HEK293 (cell line): ENCODE data around the gene ABCF2.
A peak's percentile ranks its signal among the peaks of the same experiment; 100 is the strongest.

Experiments used
- CTCF ChIA-PET: fragments of 350-600 bp; formaldehyde crosslinking; extraction: SDS; loops from one replicate; lab custom pipeline; 2021; ENCODE audit warnings: antibody characterized with exemption; lab: Yijun Ruan, JAX
- POLR2A ChIA-PET: fragments of 300-600 bp; formaldehyde crosslinking; extraction: SDS; loops from one replicate; lab custom pipeline; 2020; ENCODE audit warnings: antibody characterized with exemption, inconsistent platforms; lab: Yijun Ruan, JAX
- H3K27ac ChIP-seq: fragments of 200-500 bp; sonication (Bioruptor generic); 2 replicates; pipeline ENCODE4 v1.5.1; 2014; ENCODE audit warnings: low read depth, low read length, control low read depth, inconsistent platforms; ENCODE audit errors: extremely low read depth
- H3K36me3 ChIP-seq, 2 experiments: fragments of 200-500 bp in 1 of 2; sonication (Bioruptor generic) in 1 of 2; 1 replicate in 1 of 2; 2 replicates in 1 of 2; pipeline ENCODE4 v1.5.1; 2014 to 2017; ENCODE audit warnings: inconsistent platforms in 2 of 2, low read length in 2 of 2; ENCODE audit not compliant: control insufficient read depth in 2 of 2, insufficient read depth in 1 of 2
- H3K4me1 ChIP-seq: fragments of 200-500 bp; sonication (Bioruptor generic); 2 replicates; pipeline ENCODE4 v1.5.1; 2014; ENCODE audit warnings: mild to moderate bottlenecking, low read length, inconsistent platforms; ENCODE audit not compliant: control insufficient read depth, insufficient read depth
- H3K4me3 ChIP-seq: 2 replicates; pipeline ENCODE4 v1.5.1; 2011; ENCODE audit warnings: low read depth, mild to moderate bottlenecking, control low read depth, low read length, moderate library complexity
- H3K9me3 ChIP-seq: fragments of 200-500 bp; sonication (Bioruptor generic); 2 replicates; pipeline ENCODE4 v1.5.1; 2014; ENCODE audit warnings: low read depth, low read length, inconsistent platforms; ENCODE audit not compliant: control insufficient read depth, insufficient read depth
- EGR2 ChIP-seq: fragments of 450-650 bp; formaldehyde crosslinking; IDR thresholded peaks from 2 replicates; pipeline ENCODE4 v1.5.1; 2016; ENCODE audit warnings: low read depth, missing biosample characterization, missing genetic modification characterization
- TRIM28 ChIP-seq: IDR thresholded peaks from 2 replicates; pipeline ENCODE4 v1.6.1; 2011; ENCODE audit warnings: low read length, control low read depth, borderline replicate concordance
- ZFHX2 ChIP-seq: fragments of 450-650 bp; formaldehyde crosslinking; conservative IDR thresholded peaks from 2 replicates; pipeline ENCODE4 v1.5.1; 2016; ENCODE audit warnings: missing biosample characterization, missing genetic modification characterization
- ZNF157 ChIP-seq: fragments of 450-650 bp; formaldehyde crosslinking; IDR thresholded peaks from 2 replicates; pipeline ENCODE4 v1.5.1; 2016; ENCODE audit warnings: missing biosample characterization, missing genetic modification characterization
- ZNF221 ChIP-seq: fragments of 450-650 bp; formaldehyde crosslinking; IDR thresholded peaks from 2 replicates; pipeline ENCODE4 v1.5.1; 2017; ENCODE audit warnings: missing biosample characterization, missing genetic modification characterization, borderline replicate concordance
- ZNF404 ChIP-seq: fragments of 450-650 bp; formaldehyde crosslinking; IDR thresholded peaks from 2 replicates; pipeline ENCODE4 v1.5.1; 2017; ENCODE audit warnings: missing biosample characterization, missing genetic modification characterization
- ZNF48 ChIP-seq: fragments of 450-650 bp; formaldehyde crosslinking; IDR thresholded peaks from 2 replicates; pipeline ENCODE4 v1.5.1; 2016; ENCODE audit warnings: missing biosample characterization, missing genetic modification characterization
- ZNF596 ChIP-seq: fragments of 450-650 bp; IDR thresholded peaks from 2 replicates; pipeline ENCODE4 v1.5.0; 2018; ENCODE audit warnings: missing biosample characterization, mild to moderate bottlenecking, missing genetic modification characterization, moderate library complexity
- ZNF707 ChIP-seq: fragments of 450-650 bp; formaldehyde crosslinking; IDR thresholded peaks from 2 replicates; pipeline ENCODE4 v1.5.1; 2016; ENCODE audit warnings: missing biosample characterization, missing genetic modification characterization
- ZNF837 ChIP-seq: fragments of 450-650 bp; formaldehyde crosslinking; IDR thresholded peaks from 2 replicates; pipeline ENCODE4 v1.5.1; 2016; ENCODE audit warnings: missing biosample characterization, missing genetic modification characterization
- ZNF843 ChIP-seq: fragments of 450-650 bp; formaldehyde crosslinking; IDR thresholded peaks from 2 replicates; pipeline ENCODE4 v1.5.1; 2016; ENCODE audit warnings: missing biosample characterization, missing genetic modification characterization
- ZSCAN18 ChIP-seq: fragments of 450-650 bp; formaldehyde crosslinking; IDR thresholded peaks from 2 replicates; pipeline ENCODE4 v1.5.1; 2016; ENCODE audit warnings: missing biosample characterization, missing genetic modification characterization
- TF ChIP-seq, protein P1 (sequence below): fragments of 450-650 bp; formaldehyde crosslinking; conservative IDR thresholded peaks from 2 replicates; pipeline ENCODE4 v1.5.1; 2016; ENCODE audit warnings: low read depth, missing biosample characterization, missing genetic modification characterization
- TF ChIP-seq, protein P2 (sequence below): fragments of 450-650 bp; formaldehyde crosslinking; IDR thresholded peaks from 2 replicates; pipeline ENCODE4 v1.5.1; 2016; ENCODE audit warnings: missing biosample characterization, missing genetic modification characterization
- TF ChIP-seq, protein P3 (sequence below): fragments of 450-650 bp; IDR thresholded peaks from 2 replicates; pipeline ENCODE4 v1.5.1; 2018; ENCODE audit warnings: missing biosample characterization, mild to moderate bottlenecking, missing genetic modification characterization
- TF ChIP-seq, protein P4 (sequence below): fragments of 450-650 bp; formaldehyde crosslinking; IDR thresholded peaks from 2 replicates; pipeline ENCODE4 v1.5.1; 2016; ENCODE audit warnings: missing biosample characterization, missing genetic modification characterization, low read depth
- TF ChIP-seq, protein P5 (sequence below): IDR thresholded peaks from 2 replicates; pipeline ENCODE4 v1.6.1; 2011; ENCODE audit warnings: mild to moderate bottlenecking, low read depth, low read length, borderline replicate concordance

ABCF2 gene

DNA sequence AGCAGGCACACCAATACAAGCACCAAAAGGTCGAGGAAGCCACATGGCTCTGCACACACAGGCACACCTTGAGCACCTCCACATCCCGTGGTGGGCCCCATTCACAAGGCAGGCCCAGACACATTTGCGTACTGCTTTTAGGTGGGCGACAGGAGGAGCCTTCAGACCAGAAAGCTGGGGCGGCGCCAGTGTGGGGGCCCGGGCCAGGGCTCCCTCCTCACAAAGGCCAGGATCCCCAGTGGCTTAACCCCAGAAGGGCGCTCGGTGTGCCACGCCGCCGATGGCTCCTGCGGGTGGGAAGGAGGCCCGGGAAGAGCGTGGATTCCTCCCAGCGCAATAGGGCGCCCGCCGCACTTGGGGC, 24.3 kb upstream of the ABCF2 start (continued):
- TF ChIP-seq, protein P1, sequence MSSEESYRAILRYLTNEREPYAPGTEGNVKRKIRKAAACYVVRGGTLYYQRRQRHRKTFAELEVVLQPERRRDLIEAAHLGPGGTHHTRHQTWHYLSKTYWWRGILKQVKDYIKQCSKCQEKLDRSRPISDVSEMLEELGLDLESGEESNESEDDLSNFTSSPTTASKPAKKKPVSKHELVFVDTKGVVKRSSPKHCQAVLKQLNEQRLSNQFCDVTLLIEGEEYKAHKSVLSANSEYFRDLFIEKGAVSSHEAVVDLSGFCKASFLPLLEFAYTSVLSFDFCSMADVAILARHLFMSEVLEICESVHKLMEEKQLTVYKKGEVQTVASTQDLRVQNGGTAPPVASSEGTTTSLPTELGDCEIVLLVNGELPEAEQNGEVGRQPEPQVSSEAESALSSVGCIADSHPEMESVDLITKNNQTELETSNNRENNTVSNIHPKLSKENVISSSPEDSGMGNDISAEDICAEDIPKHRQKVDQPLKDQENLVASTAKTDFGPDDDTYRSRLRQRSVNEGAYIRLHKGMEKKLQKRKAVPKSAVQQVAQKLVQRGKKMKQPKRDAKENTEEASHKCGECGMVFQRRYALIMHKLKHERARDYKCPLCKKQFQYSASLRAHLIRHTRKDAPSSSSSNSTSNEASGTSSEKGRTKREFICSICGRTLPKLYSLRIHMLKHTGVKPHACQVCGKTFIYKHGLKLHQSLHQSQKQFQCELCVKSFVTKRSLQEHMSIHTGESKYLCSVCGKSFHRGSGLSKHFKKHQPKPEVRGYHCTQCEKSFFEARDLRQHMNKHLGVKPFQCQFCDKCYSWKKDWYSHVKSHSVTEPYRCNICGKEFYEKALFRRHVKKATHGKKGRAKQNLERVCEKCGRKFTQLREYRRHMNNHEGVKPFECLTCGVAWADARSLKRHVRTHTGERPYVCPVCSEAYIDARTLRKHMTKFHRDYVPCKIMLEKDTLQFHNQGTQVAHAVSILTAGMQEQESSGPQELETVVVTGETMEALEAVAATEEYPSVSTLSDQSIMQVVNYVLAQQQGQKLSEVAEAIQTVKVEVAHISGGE (tag by site-specific recombination) = no peak
- TF ChIP-seq, protein P2, sequence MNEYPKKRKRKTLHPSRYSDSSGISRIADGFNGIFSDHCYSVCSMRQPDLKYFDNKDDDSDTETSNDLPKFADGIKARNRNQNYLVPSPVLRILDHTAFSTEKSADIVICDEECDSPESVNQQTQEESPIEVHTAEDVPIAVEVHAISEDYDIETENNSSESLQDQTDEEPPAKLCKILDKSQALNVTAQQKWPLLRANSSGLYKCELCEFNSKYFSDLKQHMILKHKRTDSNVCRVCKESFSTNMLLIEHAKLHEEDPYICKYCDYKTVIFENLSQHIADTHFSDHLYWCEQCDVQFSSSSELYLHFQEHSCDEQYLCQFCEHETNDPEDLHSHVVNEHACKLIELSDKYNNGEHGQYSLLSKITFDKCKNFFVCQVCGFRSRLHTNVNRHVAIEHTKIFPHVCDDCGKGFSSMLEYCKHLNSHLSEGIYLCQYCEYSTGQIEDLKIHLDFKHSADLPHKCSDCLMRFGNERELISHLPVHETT = no peak
- TF ChIP-seq, protein P3, sequence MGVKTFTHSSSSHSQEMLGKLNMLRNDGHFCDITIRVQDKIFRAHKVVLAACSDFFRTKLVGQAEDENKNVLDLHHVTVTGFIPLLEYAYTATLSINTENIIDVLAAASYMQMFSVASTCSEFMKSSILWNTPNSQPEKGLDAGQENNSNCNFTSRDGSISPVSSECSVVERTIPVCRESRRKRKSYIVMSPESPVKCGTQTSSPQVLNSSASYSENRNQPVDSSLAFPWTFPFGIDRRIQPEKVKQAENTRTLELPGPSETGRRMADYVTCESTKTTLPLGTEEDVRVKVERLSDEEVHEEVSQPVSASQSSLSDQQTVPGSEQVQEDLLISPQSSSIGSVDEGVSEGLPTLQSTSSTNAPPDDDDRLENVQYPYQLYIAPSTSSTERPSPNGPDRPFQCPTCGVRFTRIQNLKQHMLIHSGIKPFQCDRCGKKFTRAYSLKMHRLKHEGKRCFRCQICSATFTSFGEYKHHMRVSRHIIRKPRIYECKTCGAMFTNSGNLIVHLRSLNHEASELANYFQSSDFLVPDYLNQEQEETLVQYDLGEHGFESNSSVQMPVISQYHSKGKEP (tag by site-specific recombination) = no peak
- TF ChIP-seq ZNF837 = no peak
- TF ChIP-seq, protein P4, sequence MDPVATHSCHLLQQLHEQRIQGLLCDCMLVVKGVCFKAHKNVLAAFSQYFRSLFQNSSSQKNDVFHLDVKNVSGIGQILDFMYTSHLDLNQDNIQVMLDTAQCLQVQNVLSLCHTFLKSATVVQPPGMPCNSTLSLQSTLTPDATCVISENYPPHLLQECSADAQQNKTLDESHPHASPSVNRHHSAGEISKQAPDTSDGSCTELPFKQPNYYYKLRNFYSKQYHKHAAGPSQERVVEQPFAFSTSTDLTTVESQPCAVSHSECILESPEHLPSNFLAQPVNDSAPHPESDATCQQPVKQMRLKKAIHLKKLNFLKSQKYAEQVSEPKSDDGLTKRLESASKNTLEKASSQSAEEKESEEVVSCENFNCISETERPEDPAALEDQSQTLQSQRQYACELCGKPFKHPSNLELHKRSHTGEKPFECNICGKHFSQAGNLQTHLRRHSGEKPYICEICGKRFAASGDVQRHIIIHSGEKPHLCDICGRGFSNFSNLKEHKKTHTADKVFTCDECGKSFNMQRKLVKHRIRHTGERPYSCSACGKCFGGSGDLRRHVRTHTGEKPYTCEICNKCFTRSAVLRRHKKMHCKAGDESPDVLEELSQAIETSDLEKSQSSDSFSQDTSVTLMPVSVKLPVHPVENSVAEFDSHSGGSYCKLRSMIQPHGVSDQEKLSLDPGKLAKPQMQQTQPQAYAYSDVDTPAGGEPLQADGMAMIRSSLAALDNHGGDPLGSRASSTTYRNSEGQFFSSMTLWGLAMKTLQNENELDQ (tag by site-specific recombination) = no peak
- TF ChIP-seq ZNF157 (tag by site-specific recombination) = no peak
- TF ChIP-seq ZNF404 (tag by site-specific recombination) = no peak
- TF ChIP-seq, protein P5, sequence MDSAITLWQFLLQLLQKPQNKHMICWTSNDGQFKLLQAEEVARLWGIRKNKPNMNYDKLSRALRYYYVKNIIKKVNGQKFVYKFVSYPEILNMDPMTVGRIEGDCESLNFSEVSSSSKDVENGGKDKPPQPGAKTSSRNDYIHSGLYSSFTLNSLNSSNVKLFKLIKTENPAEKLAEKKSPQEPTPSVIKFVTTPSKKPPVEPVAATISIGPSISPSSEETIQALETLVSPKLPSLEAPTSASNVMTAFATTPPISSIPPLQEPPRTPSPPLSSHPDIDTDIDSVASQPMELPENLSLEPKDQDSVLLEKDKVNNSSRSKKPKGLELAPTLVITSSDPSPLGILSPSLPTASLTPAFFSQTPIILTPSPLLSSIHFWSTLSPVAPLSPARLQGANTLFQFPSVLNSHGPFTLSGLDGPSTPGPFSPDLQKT = no peak

DNA sequence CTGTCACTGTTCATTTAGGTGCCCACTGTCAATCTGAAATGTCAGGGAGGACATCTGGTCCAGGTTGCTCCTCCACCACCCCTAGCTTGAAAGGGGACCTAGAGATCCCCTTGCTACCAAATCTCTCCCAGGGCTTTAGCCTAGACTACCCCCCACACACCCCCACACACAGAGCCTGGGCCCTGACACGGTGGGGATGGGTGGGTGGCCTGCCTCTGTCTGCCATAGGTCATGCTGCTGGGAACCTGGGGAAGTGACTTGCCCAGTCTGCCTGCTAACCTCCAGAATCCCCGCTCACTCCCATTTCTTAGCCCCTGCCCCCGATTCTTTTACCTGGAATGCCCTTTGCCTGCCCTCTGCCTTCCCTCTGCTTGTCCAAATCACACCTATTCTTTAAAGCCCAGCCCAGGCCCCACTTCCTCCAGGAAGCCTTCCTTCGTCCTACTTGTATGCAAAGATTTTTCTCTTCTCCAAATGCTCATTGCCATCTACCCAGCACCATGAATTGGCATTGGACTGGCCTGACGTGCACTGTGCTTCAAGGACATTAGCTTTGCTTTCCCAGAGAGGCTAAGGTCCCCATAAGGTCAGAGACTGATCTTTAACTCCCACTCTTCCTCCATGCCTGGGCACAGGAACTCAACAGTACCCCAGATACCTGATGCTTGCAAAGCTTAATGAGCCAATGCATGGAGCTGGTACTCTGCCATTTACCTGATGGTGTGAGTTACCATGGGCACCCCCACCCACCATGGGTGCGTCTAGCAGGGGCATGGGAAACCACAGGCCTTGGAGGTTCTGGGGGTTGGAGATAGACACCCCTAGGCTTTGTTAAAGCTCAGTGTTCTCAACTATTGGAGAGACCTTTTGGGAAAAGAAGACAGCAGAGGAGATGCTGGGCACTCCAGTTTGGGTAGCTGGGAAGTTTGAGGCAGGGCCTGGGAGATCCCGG, 23.5 kb upstream of the ABCF2 start:
- H3K27ac ChIP-seq = no peak overlapping the region
- POLR2A ChIA-PET = interaction anchor here (0.6 to 1.4 kb wide), 5 partner anchors 9 to 1367 kb away, joined by 3 to 4 read pairs (median 4); partner anchors contain the start of gene ABCF2
- TF ChIP-seq ZNF48 (tag by site-specific recombination) (no peak), ZFHX2 (tag by site-specific recombination) (peak; percentile 39), ZNF707 (tag by site-specific recombination) (no peak), ZNF221 (no peak), ZNF843 (tag by site-specific recombination) (no peak), ZSCAN18 (no peak), TRIM28 (no peak), EGR2 (tag by site-specific recombination) (peak; percentile 53), ZNF596 (tag by site-specific recombination) (no peak)
- TF ChIP-seq, protein P1 (tag by site-specific recombination) = no peak

More for the DNA sequence above, 23.5 kb upstream of the ABCF2 start:
- peaks cover 3% of the 10 kb centered on the region; the same call in 1 of the 2 replicates for H3K4me1 ChIP-seq
- no peak overlapping the region for H3K4me3 ChIP-seq
- H3K9me3 ChIP-seq = no peaks in the 10 kb centered on the region
- H3K36me3 ChIP-seq = no peaks in the 10 kb centered on the region
- CTCF ChIA-PET = interaction anchor here (0.7 to 0.8 kb wide), 2 partner anchors 14 to 232 kb away, joined by 3 read pairs; no protein-coding TSS in a partner anchor
